ENCODE results near the gene HLA-DRA.

GRCh38 chr6:32424589-32425300, 14.9 kb upstream of the HLA-DRA start:
- TF ChIP-seq CTCF (IDR thresholded peaks at IDR 0.05) (no peak), POLR2A (IDR thresholded peaks at IDR 0.05) (no peak)
